HFF-Myc (cell line): Measurements from ENCODE around the gene AIFM2.

Source experiments
- DNase-seq: peaks from one replicate; pipeline ENCODE4 v3.0.0-alpha.2; 2011; ENCODE audit warnings: low read depth; ENCODE audit errors: extremely low read depth
- H3K4me3 ChIP-seq: replicated peaks from 2 replicates; pipeline ENCODE4 v1.5.1; 2011; ENCODE audit warnings: low read depth, mild to moderate bottlenecking, control low read depth, low read length
- CTCF ChIP-seq: IDR thresholded peaks from 2 replicates; pipeline ENCODE4 v1.5.1; 2012; ENCODE audit warnings: mild to moderate bottlenecking, low read depth, low read length, control low read depth; ENCODE audit errors: missing control alignments

The AIFM2 gene

GRCh38 chr10:70131560-70131937 is 1.1 kb downstream of the AIFM2 start:
- no peak for TF ChIP-seq CTCF
- H3K4me3 ChIP-seq = peak overlapping the region; percentile 64
- no peak for DNase-seq

GRCh38 chr10:70130878-70131559 is 1.6 kb downstream of the AIFM2 start:
- no peak for TF ChIP-seq CTCF
- DNase-seq = no peak
- peak overlapping the region; percentile 64; the same call in 1 of the 2 replicates for H3K4me3 ChIP-seq

- DNase-seq = no peak
- no peak for TF ChIP-seq CTCF
- H3K4me3 ChIP-seq = no peak overlapping the region
Observed at GRCh38 chr10:70126700-70127395, 5.8 kb downstream of the AIFM2 start.

DNA sequence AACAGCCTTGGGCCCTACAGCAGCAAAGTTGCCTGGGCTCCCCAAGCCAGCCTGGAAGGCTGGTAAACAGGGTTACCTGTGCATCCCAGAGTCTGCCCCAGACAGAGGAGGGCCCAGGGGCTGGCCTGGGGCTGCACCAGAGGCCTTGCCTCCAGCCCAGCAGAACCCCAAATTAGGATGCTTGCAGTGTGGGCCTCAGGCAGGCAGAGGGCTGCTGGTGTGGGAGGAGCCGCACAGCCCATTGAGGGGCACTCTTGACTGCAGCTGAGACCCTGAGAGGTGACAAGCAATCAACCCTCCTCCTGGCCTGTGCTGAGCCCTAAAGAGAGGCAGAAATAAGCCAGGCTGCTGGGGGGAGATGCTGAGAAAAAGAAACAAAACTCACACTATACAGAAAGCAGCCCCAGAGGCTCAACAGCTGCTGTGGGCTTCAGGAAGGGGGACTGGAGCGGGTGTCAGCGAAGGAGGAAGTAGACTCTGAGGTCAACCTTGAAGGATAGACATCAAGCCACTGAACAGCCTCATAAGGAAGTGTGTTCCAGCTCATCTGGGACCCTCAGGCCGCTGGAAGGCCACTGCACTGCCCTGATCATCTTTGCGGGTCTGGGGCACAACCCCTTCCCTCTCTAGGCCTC is 6.6 kb downstream of the AIFM2 start:
- DNase-seq = no peak
- no peak for TF ChIP-seq CTCF
- no peak overlapping the region for H3K4me3 ChIP-seq

DNA sequence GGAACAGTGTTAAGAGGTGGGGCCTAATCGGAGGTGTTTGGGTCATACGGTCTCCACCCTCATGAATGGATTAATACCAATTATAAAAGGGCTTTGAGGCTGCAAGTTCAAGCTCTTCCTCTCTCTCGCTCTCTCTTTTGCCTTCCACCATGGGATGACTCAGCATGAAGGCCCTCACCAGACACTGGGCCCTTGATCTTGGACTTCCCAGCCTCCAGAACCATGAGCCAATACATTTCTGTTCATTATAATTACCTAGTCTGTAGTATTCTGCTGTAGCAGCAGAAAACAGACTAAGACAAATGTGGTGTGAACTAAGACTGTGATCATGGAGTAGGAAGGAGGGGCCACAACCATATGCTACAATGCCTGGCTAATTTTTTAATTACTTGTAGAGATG is 7.7 kb downstream of the AIFM2 start:
- TF ChIP-seq CTCF = no peak
- H3K4me3 ChIP-seq = no peak overlapping the region
- DNase-seq = no peak

- H3K4me3 ChIP-seq = no peak overlapping the region
- TF ChIP-seq CTCF = no peak
- DNase-seq = no peak
Observed at GRCh38 chr10:70124415-70124814, 8.2 kb downstream of the AIFM2 start.
